ENCODE measurements around the gene GDPGP1.
"Not testable (repeated sequence)": the region's sequence is repeated elsewhere in the genome, so short reads cannot be mapped to it uniquely, and the experiment has no call there.

The GDPGP1 gene

GRCh38 chr15:90241343-90242192 lies 7.6 kb downstream of the GDPGP1 start:
- in situ Hi-C loops (cut with MboI; ENCODE audit: low pct_unique_long_range_greater_than_20kb, low sequenced_read_pairs) = no loop called here
- DNase-seq = no peak

- in situ Hi-C loops (cut with MboI; ENCODE audit: low pct_unique_long_range_greater_than_20kb, low sequenced_read_pairs) = no loop called here
- no peak for DNase-seq
Observed at GRCh38 chr15:90243943-90244639, 10.1 kb downstream of the GDPGP1 start.

GRCh38 chr15:90248789-90249202 lies 14.8 kb downstream of the GDPGP1 start:
- in situ Hi-C loops (cut with MboI; ENCODE audit: low pct_unique_long_range_greater_than_20kb, low sequenced_read_pairs) = no loop called here
- no peak for DNase-seq

GRCh38 chr15:90249203-90249863 lies 15.3 kb downstream of the GDPGP1 start, which contains the start of gene TTLL13:
Gene TTLL13, plus strand, starts transcription at chr15:90249556. Its CDS starts 1,075 bp downstream, at chr15:90250631.
- DNase-seq = peak; percentile 90
- in situ Hi-C loops (cut with MboI; ENCODE audit: low pct_unique_long_range_greater_than_20kb, low sequenced_read_pairs) = no loop called here

- in situ Hi-C loops (cut with MboI; ENCODE audit: low pct_unique_long_range_greater_than_20kb, low sequenced_read_pairs) = no loop called here
- DNase-seq = no peak
Observed at GRCh38 chr15:90257776-90258175, 23.8 kb downstream of the GDPGP1 start.

GRCh38 chr15:90259524-90259923 lies 25.5 kb downstream of the GDPGP1 start:
- no peak for DNase-seq
- in situ Hi-C loops (cut with MboI; ENCODE audit: low pct_unique_long_range_greater_than_20kb, low sequenced_read_pairs) = no loop called here

- DNase-seq; in situ Hi-C loops (cut with MboI; ENCODE audit: low pct_unique_long_range_greater_than_20kb, low sequenced_read_pairs): not testable (repeated sequence)
Observed at GRCh38 chr15:90260731-90261130, 26.7 kb downstream of the GDPGP1 start.

GRCh38 chr15:90261811-90262210 lies 27.8 kb downstream of the GDPGP1 start:
- DNase-seq = no peak
- in situ Hi-C loops (cut with MboI; ENCODE audit: low pct_unique_long_range_greater_than_20kb, low sequenced_read_pairs) = no loop called here

GRCh38 chr15:90262426-90262825 lies 28.4 kb downstream of the GDPGP1 start:
- in situ Hi-C loops (cut with MboI; ENCODE audit: low pct_unique_long_range_greater_than_20kb, low sequenced_read_pairs) = no loop called here
- no peak for DNase-seq

- in situ Hi-C loops (cut with MboI; ENCODE audit: low pct_unique_long_range_greater_than_20kb, low sequenced_read_pairs) = no loop called here
- DNase-seq = peak; percentile 15
Observed at GRCh38 chr15:90264671-90265070, 30.7 kb downstream of the GDPGP1 start.

- in situ Hi-C loops (cut with MboI; ENCODE audit: low pct_unique_long_range_greater_than_20kb, low sequenced_read_pairs) = no loop called here
- peak; percentile 95 for DNase-seq
Observed at GRCh38 chr15:90265271-90266060, 31.5 kb downstream of the GDPGP1 start, which contains the start of gene NGRN. Gene NGRN, plus strand, starts transcription at chr15:90265672. Its CDS starts 41 bp downstream, at chr15:90265713.

- DNase-seq = no peak
- in situ Hi-C loops (cut with MboI; ENCODE audit: low pct_unique_long_range_greater_than_20kb, low sequenced_read_pairs) = no loop called here
Observed at GRCh38 chr15:90266061-90266431, 32.0 kb downstream of the GDPGP1 start.

- DNase-seq = peak; percentile 29
- in situ Hi-C loops (cut with MboI; ENCODE audit: low pct_unique_long_range_greater_than_20kb, low sequenced_read_pairs) = no loop called here
Observed at GRCh38 chr15:90266485-90266884, 32.5 kb downstream of the GDPGP1 start.

GRCh38 chr15:90268415-90268814 lies 34.4 kb downstream of the GDPGP1 start:
- in situ Hi-C loops (cut with MboI; ENCODE audit: low pct_unique_long_range_greater_than_20kb, low sequenced_read_pairs) = no loop called here
- peak; percentile 15 for DNase-seq

- DNase-seq = no peak
- in situ Hi-C loops (cut with MboI; ENCODE audit: low pct_unique_long_range_greater_than_20kb, low sequenced_read_pairs) = no loop called here
Observed at GRCh38 chr15:90270502-90271150, 36.6 kb downstream of the GDPGP1 start.

- in situ Hi-C loops (cut with MboI; ENCODE audit: low pct_unique_long_range_greater_than_20kb, low sequenced_read_pairs) = no loop called here
- no peak for DNase-seq
Observed at GRCh38 chr15:90271459-90272166, 37.6 kb downstream of the GDPGP1 start.

- DNase-seq = not testable (repeated sequence)
Observed at GRCh38 chr15:90278467-90278866, 44.5 kb downstream of the GDPGP1 start.

GRCh38 chr15:90280743-90281142 lies 46.7 kb downstream of the GDPGP1 start:
- DNase-seq; in situ Hi-C loops (cut with MboI; ENCODE audit: low pct_unique_long_range_greater_than_20kb, low sequenced_read_pairs): not testable (repeated sequence)

More at GRCh38 chr15:90278467-90278866, 44.5 kb downstream of the GDPGP1 start:
- in situ Hi-C loops (cut with MboI; ENCODE audit: low pct_unique_long_range_greater_than_20kb, low sequenced_read_pairs) = not testable (repeated sequence)

Measured in KBM-7 (cell line).